GM10847 (cell line): ENCODE measurements around the gene ZBTB8B.

ENCODE experiments used
- POLR2A ChIP-seq: IDR thresholded peaks from 2 replicates; pipeline ENCODE4 v1.6.1; 2011; ENCODE audit not compliant: insufficient read length; ENCODE audit errors: extremely low read depth

Gene ZBTB8B

GRCh38 chr1:32470991-32471694 lies 6.3 kb downstream of the ZBTB8B start:
- TF ChIP-seq POLR2A, result no peak

GRCh38 chr1:32471695-32472362 lies 7.0 kb downstream of the ZBTB8B start:
- TF ChIP-seq POLR2A, result no peak

- TF ChIP-seq POLR2A, result no peak
Measured at GRCh38 chr1:32474954-32475353, 10.1 kb downstream of the ZBTB8B start.

- TF ChIP-seq POLR2A, result no peak
Measured at GRCh38 chr1:32480003-32480402, 15.1 kb downstream of the ZBTB8B start.

- no peak for TF ChIP-seq POLR2A
Measured at GRCh38 chr1:32480761-32481160, 15.9 kb downstream of the ZBTB8B start.

- no peak for TF ChIP-seq POLR2A
Measured at GRCh38 chr1:32485554-32486255, 20.8 kb downstream of the ZBTB8B start.

GRCh38 chr1:32486463-32487113 lies 21.7 kb downstream of the ZBTB8B start:
- TF ChIP-seq POLR2A, result no peak

- no peak for TF ChIP-seq POLR2A
Measured at GRCh38 chr1:32487182-32487581, 22.3 kb downstream of the ZBTB8B start.

- TF ChIP-seq POLR2A, result no peak
Measured at GRCh38 chr1:32489774-32490454, 25.0 kb downstream of the ZBTB8B start.

- TF ChIP-seq POLR2A, result no peak
Measured at GRCh38 chr1:32491386-32491785, 26.5 kb downstream of the ZBTB8B start.

GRCh38 chr1:32494196-32494595 lies 29.3 kb downstream of the ZBTB8B start:
- no peak for TF ChIP-seq POLR2A

GRCh38 chr1:32494711-32495337 lies 30.0 kb downstream of the ZBTB8B start:
- TF ChIP-seq POLR2A, result no peak

- TF ChIP-seq POLR2A, result no peak
Measured at GRCh38 chr1:32496127-32496526, 31.3 kb downstream of the ZBTB8B start.

GRCh38 chr1:32498751-32499150 lies 33.9 kb downstream of the ZBTB8B start:
- no peak for TF ChIP-seq POLR2A
